Mononuclear cell (primary cell): ENCODE data around the gene ZBTB26. TPM values are rescaled to one million over a fixed set of nuclear protein-coding genes. Genes with fewer than 3 reads are reported as not detected.
A peak's percentile ranks its signal among the peaks of the same experiment; 100 is the strongest.
"Not testable (repeated sequence)": the region's sequence is repeated elsewhere in the genome, so short reads cannot be mapped to it uniquely, and the experiment has no call there.

Source experiments
- H3K27me3 ChIP-seq: 2 replicates; pipeline ENCODE4 v1.6.0; 2011; ENCODE audit warnings: low read length, control low read depth; ENCODE audit not compliant: insufficient read depth
- H3K4me1 ChIP-seq: 2 replicates; pipeline ENCODE4 v1.5.1; 2011; ENCODE audit warnings: mild to moderate bottlenecking, low read length, control low read depth; ENCODE audit not compliant: insufficient read depth
- H3K4me3 ChIP-seq: 2 replicates; pipeline ENCODE4 v1.5.1; 2011; ENCODE audit warnings: mild to moderate bottlenecking, low read length, moderate library complexity
- H3K9me3 ChIP-seq: 2 replicates; pipeline ENCODE4 v1.5.1; 2011; ENCODE audit warnings: low read depth, mild to moderate bottlenecking, control low read depth, low read length
- total RNA-seq: library from RNA; depleted of rRNA; stranded (reverse); fragments of >200 nt; gene quantifications from one replicate; pipeline ENCODE4 v1.2.3, GENCODE V29; 2012

Gene ZBTB26
- total RNA-seq, 1 donor: 7.5 TPM

GRCh38 chr9:122940454-122940748 lies 9.1 kb upstream of the ZBTB26 start:
- peaks cover 24% of the 10 kb centered on the region for H3K4me1 ChIP-seq
- H3K9me3 ChIP-seq: no peaks in the 10 kb centered on the region
- no peak overlapping the region for H3K4me3 ChIP-seq
- H3K27me3 ChIP-seq: no peaks in the 10 kb centered on the region

GRCh38 chr9:122939601-122940000 lies 8.3 kb upstream of the ZBTB26 start:
- H3K4me3 ChIP-seq: no peak overlapping the region
- H3K4me1 ChIP-seq: peaks cover 24% of the 10 kb centered on the region
- no peaks in the 10 kb centered on the region for H3K9me3 ChIP-seq
- H3K27me3 ChIP-seq: no peaks in the 10 kb centered on the region

GRCh38 chr9:122936883-122937282 lies 5.6 kb upstream of the ZBTB26 start:
- no peaks in the 10 kb centered on the region for H3K27me3 ChIP-seq

GRCh38 chr9:122936464-122936863 lies 5.2 kb upstream of the ZBTB26 start:
- H3K4me1 ChIP-seq: peaks cover 26% of the 10 kb centered on the region
- H3K9me3 ChIP-seq: no peaks in the 10 kb centered on the region
- no peaks in the 10 kb centered on the region for H3K27me3 ChIP-seq
- no peak overlapping the region for H3K4me3 ChIP-seq

More at GRCh38 chr9:122936883-122937282, 5.6 kb upstream of the ZBTB26 start:
- H3K4me3 ChIP-seq: no peak overlapping the region
- no peaks in the 10 kb centered on the region for H3K9me3 ChIP-seq
- H3K4me1 ChIP-seq: peaks cover 29% of the 10 kb centered on the region

- Histone ChIP-seq H3K9me3 (no peaks in the 10 kb centered on the region), H3K4me1 (peaks cover 28% of the 10 kb centered on the region), H3K27me3 (no peaks in the 10 kb centered on the region), H3K4me3 (peak overlapping the region; percentile 84)
Observed at GRCh38 chr9:122930541-122931225, 629 bp downstream of the ZBTB26 start.

GRCh38 chr9:122929796-122930354 lies 1.4 kb downstream of the ZBTB26 start:
- H3K4me3 ChIP-seq: no peak overlapping the region
- H3K27me3 ChIP-seq: no peaks in the 10 kb centered on the region
- no peaks in the 10 kb centered on the region for H3K9me3 ChIP-seq
- peaks cover 28% of the 10 kb centered on the region for H3K4me1 ChIP-seq

GRCh38 chr9:122923947-122924346 lies 7.4 kb downstream of the ZBTB26 start:
- H3K27me3 ChIP-seq: no peaks in the 10 kb centered on the region
- H3K4me3 ChIP-seq: no peak overlapping the region
- no peaks in the 10 kb centered on the region for H3K9me3 ChIP-seq
- H3K4me1 ChIP-seq: no peaks in the 10 kb centered on the region

- H3K4me1 ChIP-seq: no peaks in the 10 kb centered on the region
- no peaks in the 10 kb centered on the region for H3K27me3 ChIP-seq
- H3K4me3 ChIP-seq: no peak overlapping the region
- H3K9me3 ChIP-seq: no peaks in the 10 kb centered on the region
Observed at GRCh38 chr9:122922713-122923112, 8.6 kb downstream of the ZBTB26 start.

GRCh38 chr9:122918310-122918709 lies 13.0 kb downstream of the ZBTB26 start:
- Histone ChIP-seq H3K27me3 (no peaks in the 10 kb centered on the region), H3K9me3 (no peaks in the 10 kb centered on the region), H3K4me1 (peaks cover 5% of the 10 kb centered on the region), H3K4me3 (no peak overlapping the region)

GRCh38 chr9:122912964-122913673 lies 18.2 kb downstream of the ZBTB26 start, which contains the start of gene ZBTB6:
Gene ZBTB6 (minus strand): TSS chr9:122913323. CDS start chr9:122912072, 1,251 bp downstream.
- H3K4me3 ChIP-seq: peak within 1 kb of the TSS; percentile 61

GRCh38 chr9:122912671-122912963 lies 18.7 kb downstream of the ZBTB26 start:
- peak overlapping the region; percentile 61 for H3K4me3 ChIP-seq
- H3K4me1 ChIP-seq: peaks cover 17% of the 10 kb centered on the region

More at GRCh38 chr9:122912964-122913673, 18.2 kb downstream of the ZBTB26 start, which contains the start of gene ZBTB6:
- peaks cover 17% of the 10 kb centered on the region for H3K4me1 ChIP-seq
- H3K27me3 ChIP-seq: no peaks in the 10 kb centered on the region
- H3K9me3 ChIP-seq: no peaks in the 10 kb centered on the region

GRCh38 chr9:122906122-122906521 lies 25.2 kb downstream of the ZBTB26 start:
- not testable (repeated sequence) for H3K4me3 ChIP-seq, H3K9me3 ChIP-seq, H3K27me3 ChIP-seq
- H3K4me1 ChIP-seq: peaks cover 19% of the 10 kb centered on the region

More at GRCh38 chr9:122912671-122912963, 18.7 kb downstream of the ZBTB26 start:
- H3K27me3 ChIP-seq: no peaks in the 10 kb centered on the region
- no peaks in the 10 kb centered on the region for H3K9me3 ChIP-seq

GRCh38 chr9:122904823-122905710 lies 26.2 kb downstream of the ZBTB26 start, which contains the start of gene RC3H2:
Gene RC3H2 (minus strand): TSS chr9:122905359. CDS start chr9:122897509, 7,850 bp downstream.
- Histone ChIP-seq H3K27me3 (no peaks in the 10 kb centered on the region), H3K4me3 (peak within 1 kb of the TSS; percentile 76), H3K9me3 (no peaks in the 10 kb centered on the region), H3K4me1 (peaks cover 19% of the 10 kb centered on the region)

- Histone ChIP-seq H3K27me3 (no peaks in the 10 kb centered on the region), H3K4me3 (peak overlapping the region; percentile 76), H3K4me1 (peaks cover 19% of the 10 kb centered on the region), H3K9me3 (no peaks in the 10 kb centered on the region)
Observed at GRCh38 chr9:122904466-122904822, 26.9 kb downstream of the ZBTB26 start.

GRCh38 chr9:122900791-122901190 lies 30.5 kb downstream of the ZBTB26 start:
- H3K27me3 ChIP-seq: no peaks in the 10 kb centered on the region
- peaks cover 22% of the 10 kb centered on the region for H3K4me1 ChIP-seq
- H3K4me3 ChIP-seq: no peak overlapping the region
- H3K9me3 ChIP-seq: no peaks in the 10 kb centered on the region
